WTC11 (cell line): ENCODE measurements around the gene LAPTM5. TPM values are rescaled to one million over a fixed set of nuclear protein-coding genes. Genes with fewer than 3 reads are reported as not detected.

Source experiments
- ATAC-seq: fragments of 200-7000 bp; cut with Tn5 transposase; 2 replicates; pipeline ENCODE4 v1.10.0; 2021; ENCODE audit warnings: mild to moderate bottlenecking, moderate library complexity
- CTCF ChIA-PET: fragments of 300-600 bp; sonication (Branson Sonifier 250); formaldehyde crosslinking; loops from one replicate; lab custom pipeline; 2021; ENCODE audit warnings: antibody characterized with exemption; lab: Charles Lee
- POLR2A ChIA-PET: fragments of 350-600 bp; sonication (Branson Sonifier 250); formaldehyde crosslinking; loops from one replicate; lab custom pipeline; 2021; ENCODE audit warnings: antibody characterized with exemption; lab: Charles Lee
- DNase-seq: peaks from one replicate; pipeline ENCODE4 v3.0.0; 2021; ENCODE audit warnings: low spot score
- H3K27ac Mint-ChIP-seq: 2 replicates; pipeline ENCODE4 v1.8.0; 2021; ENCODE audit warnings: mixed read lengths
- H3K27me3 Mint-ChIP-seq: 2 replicates; pipeline ENCODE4 v1.8.0; 2021; ENCODE audit warnings: low read depth, mild to moderate bottlenecking, moderate library complexity, mixed read lengths
- H3K36me3 Mint-ChIP-seq: 2 replicates; pipeline ENCODE4 v1.8.0; 2021; ENCODE audit warnings: mixed read lengths
- H3K4me1 Mint-ChIP-seq: 2 replicates; pipeline ENCODE4 v1.8.0; 2022; ENCODE audit warnings: mixed read lengths
- H3K4me3 Mint-ChIP-seq: 2 replicates; pipeline ENCODE4 v1.8.0; 2021; ENCODE audit warnings: mild to moderate bottlenecking, moderate library complexity, mixed read lengths
- H3K9me3 Mint-ChIP-seq: 2 replicates; pipeline ENCODE4 v1.8.0; 2021; ENCODE audit warnings: mixed read lengths
- AR ChIP-seq: fragments of 250-450 bp; sonication (Bioruptor Pico); IDR thresholded peaks from 2 replicates; pipeline ENCODE4 v1.9.0; 2021; ENCODE audit warnings: mild to moderate bottlenecking
- CBFB ChIP-seq: sonication (generic); formaldehyde crosslinking; IDR thresholded peaks from 2 replicates; pipeline ENCODE4 v1.8.1; 2022; ENCODE audit warnings: mild to moderate bottlenecking, low read depth, missing genetic modification reagents
- E2F4 ChIP-seq: sonication (generic); formaldehyde crosslinking; IDR thresholded peaks from 2 replicates; pipeline ENCODE4 v1.8.1; 2022; ENCODE audit warnings: low read depth, mild to moderate bottlenecking, moderate library complexity, missing genetic modification reagents, borderline replicate concordance
- ESRRA ChIP-seq: sonication (generic); formaldehyde crosslinking; IDR thresholded peaks from 2 replicates; pipeline ENCODE4 v1.8.1; 2022; ENCODE audit warnings: mild to moderate bottlenecking, missing genetic modification reagents, borderline replicate concordance
- FOXP1 ChIP-seq: sonication (generic); formaldehyde crosslinking; IDR thresholded peaks from 2 replicates; pipeline ENCODE4 v1.8.0; 2022; ENCODE audit warnings: missing genetic modification reagents, mild to moderate bottlenecking, moderate library complexity, borderline replicate concordance
- NFE2L1 ChIP-seq: sonication (generic); formaldehyde crosslinking; IDR thresholded peaks from 2 replicates; pipeline ENCODE4 v1.8.1; 2023; ENCODE audit warnings: missing genetic modification reagents
- RELA ChIP-seq: sonication (generic); formaldehyde crosslinking; IDR thresholded peaks from 2 replicates; pipeline ENCODE4 v1.8.1; 2022; ENCODE audit warnings: missing genetic modification reagents, mild to moderate bottlenecking, borderline replicate concordance
- SP1 ChIP-seq: sonication (generic); formaldehyde crosslinking; conservative IDR thresholded peaks from 2 replicates; pipeline ENCODE4 v1.8.1; 2022; ENCODE audit warnings: missing genetic modification reagents
- ZNF138 ChIP-seq: sonication (generic); formaldehyde crosslinking; conservative IDR thresholded peaks from 2 replicates; pipeline ENCODE4 v1.8.1; 2022; ENCODE audit warnings: mild to moderate bottlenecking, moderate library complexity, missing genetic modification reagents
- ZNF232 ChIP-seq: sonication (generic); formaldehyde crosslinking; IDR thresholded peaks from 2 replicates; pipeline ENCODE4 v1.8.0; 2022; ENCODE audit warnings: mild to moderate bottlenecking, missing genetic modification reagents
- ZNF263 ChIP-seq: sonication (generic); formaldehyde crosslinking; IDR thresholded peaks from 2 replicates; pipeline ENCODE4 v1.8.1; 2022; ENCODE audit warnings: low read depth, mild to moderate bottlenecking, moderate library complexity, missing genetic modification reagents
- total RNA-seq: library from RNA; stranded (reverse); gene quantifications from 3 replicates; pipeline ENCODE4 v1.2.3, GENCODE V29; 2021
- TF ChIP-seq, protein P1 (sequence below): sonication (generic); formaldehyde crosslinking; conservative IDR thresholded peaks from 2 replicates; pipeline ENCODE4 v1.8.1; 2023; ENCODE audit warnings: mild to moderate bottlenecking, low read depth, missing genetic modification reagents, moderate library complexity
- TF ChIP-seq, protein P2 (sequence below): sonication (generic); formaldehyde crosslinking; conservative IDR thresholded peaks from 2 replicates; pipeline ENCODE4 v1.8.1; 2022; ENCODE audit warnings: mild to moderate bottlenecking, missing genetic modification reagents
- TF ChIP-seq, protein P3 (sequence below): sonication (generic); formaldehyde crosslinking; IDR thresholded peaks from 2 replicates; pipeline ENCODE4 v1.8.1; 2023; ENCODE audit warnings: mild to moderate bottlenecking, missing genetic modification reagents, moderate library complexity
- TF ChIP-seq, protein P4 (sequence below): sonication (generic); formaldehyde crosslinking; IDR thresholded peaks from 2 replicates; pipeline ENCODE4 v1.8.0; 2022; ENCODE audit warnings: mild to moderate bottlenecking, missing genetic modification reagents

LAPTM5 gene
- total RNA-seq, 1 experiment from 2014 or later = 1.3 TPM

DNA sequence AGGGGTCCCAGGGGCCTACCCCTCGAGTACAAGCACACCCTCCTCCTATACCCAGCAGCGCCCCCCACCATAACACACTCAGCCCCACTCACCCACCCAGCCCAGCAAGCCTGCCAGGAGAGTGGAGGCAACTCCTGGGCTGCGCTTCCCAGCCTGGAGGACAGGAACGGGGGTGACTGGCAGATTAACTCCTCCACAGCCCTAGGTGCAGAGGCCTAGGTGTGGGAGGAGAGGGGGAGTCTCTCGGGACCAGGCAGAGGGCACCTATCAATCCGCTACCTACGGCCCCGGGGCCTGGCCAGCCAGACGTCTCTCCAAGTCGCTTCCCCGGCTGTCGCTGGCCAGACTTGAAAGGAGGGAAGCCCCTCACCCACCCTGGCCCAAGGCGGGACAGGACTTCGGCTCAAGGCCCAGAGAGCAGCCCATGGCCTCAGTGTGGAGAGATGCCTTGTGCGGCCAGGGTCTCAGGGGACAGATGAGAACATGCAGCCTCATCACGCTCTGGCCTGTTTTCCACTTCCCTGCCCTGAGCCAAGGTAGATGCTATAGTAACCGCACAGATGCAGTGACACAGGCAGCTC lies 59.1 kb downstream of the LAPTM5 start (continued):
- TF ChIP-seq, protein P1, sequence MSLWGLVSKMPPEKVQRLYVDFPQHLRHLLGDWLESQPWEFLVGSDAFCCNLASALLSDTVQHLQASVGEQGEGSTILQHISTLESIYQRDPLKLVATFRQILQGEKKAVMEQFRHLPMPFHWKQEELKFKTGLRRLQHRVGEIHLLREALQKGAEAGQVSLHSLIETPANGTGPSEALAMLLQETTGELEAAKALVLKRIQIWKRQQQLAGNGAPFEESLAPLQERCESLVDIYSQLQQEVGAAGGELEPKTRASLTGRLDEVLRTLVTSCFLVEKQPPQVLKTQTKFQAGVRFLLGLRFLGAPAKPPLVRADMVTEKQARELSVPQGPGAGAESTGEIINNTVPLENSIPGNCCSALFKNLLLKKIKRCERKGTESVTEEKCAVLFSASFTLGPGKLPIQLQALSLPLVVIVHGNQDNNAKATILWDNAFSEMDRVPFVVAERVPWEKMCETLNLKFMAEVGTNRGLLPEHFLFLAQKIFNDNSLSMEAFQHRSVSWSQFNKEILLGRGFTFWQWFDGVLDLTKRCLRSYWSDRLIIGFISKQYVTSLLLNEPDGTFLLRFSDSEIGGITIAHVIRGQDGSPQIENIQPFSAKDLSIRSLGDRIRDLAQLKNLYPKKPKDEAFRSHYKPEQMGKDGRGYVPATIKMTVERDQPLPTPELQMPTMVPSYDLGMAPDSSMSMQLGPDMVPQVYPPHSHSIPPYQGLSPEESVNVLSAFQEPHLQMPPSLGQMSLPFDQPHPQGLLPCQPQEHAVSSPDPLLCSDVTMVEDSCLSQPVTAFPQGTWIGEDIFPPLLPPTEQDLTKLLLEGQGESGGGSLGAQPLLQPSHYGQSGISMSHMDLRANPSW (CRISPR knock-in tag) = no peak

GRCh38 chr1:30697571-30698376 lies 59.8 kb downstream of the LAPTM5 start:
- Mint-ChIP-seq H3K9me3 (no peaks in the 10 kb centered on the region), H3K27me3 (no peaks in the 10 kb centered on the region), H3K4me3 (no peak overlapping the region), H3K27ac (no peak overlapping the region), H3K36me3 (no peaks in the 10 kb centered on the region), H3K4me1 (peaks cover 12% of the 10 kb centered on the region)
- ATAC-seq (no peak), DNase-seq (no peak)
- TF ChIP-seq, protein P2, sequence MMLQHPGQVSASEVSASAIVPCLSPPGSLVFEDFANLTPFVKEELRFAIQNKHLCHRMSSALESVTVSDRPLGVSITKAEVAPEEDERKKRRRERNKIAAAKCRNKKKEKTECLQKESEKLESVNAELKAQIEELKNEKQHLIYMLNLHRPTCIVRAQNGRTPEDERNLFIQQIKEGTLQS (CRISPR knock-in tag) = no peak
- no peak for TF ChIP-seq RELA (CRISPR knock-in tag)
- TF ChIP-seq ZNF263 (CRISPR knock-in tag) = no peak
- no peak for TF ChIP-seq ESRRA (CRISPR knock-in tag)
- no peak for TF ChIP-seq ZNF232 (CRISPR knock-in tag)
- no peak for TF ChIP-seq FOXP1 (CRISPR knock-in tag)
- TF ChIP-seq, protein P3, sequence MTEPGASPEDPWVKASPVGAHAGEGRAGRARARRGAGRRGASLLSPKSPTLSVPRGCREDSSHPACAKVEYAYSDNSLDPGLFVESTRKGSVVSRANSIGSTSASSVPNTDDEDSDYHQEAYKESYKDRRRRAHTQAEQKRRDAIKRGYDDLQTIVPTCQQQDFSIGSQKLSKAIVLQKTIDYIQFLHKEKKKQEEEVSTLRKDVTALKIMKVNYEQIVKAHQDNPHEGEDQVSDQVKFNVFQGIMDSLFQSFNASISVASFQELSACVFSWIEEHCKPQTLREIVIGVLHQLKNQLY (CRISPR knock-in tag) = no peak
- no peak for TF ChIP-seq CBFB
- no peak for TF ChIP-seq SP1 (CRISPR knock-in tag)
- TF ChIP-seq AR = no peak
- no peak for TF ChIP-seq E2F4 (CRISPR knock-in tag)
- TF ChIP-seq ZNF138 = no peak
- TF ChIP-seq NFE2L1 (CRISPR knock-in tag) = no peak
- TF ChIP-seq, protein P4, sequence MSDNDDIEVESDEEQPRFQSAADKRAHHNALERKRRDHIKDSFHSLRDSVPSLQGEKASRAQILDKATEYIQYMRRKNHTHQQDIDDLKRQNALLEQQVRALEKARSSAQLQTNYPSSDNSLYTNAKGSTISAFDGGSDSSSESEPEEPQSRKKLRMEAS (CRISPR knock-in tag) = no peak
- CTCF ChIA-PET = interaction anchor here (1.0 to 1.9 kb wide), 4 partner anchors 10 to 318 kb away, joined by 3 to 10 read pairs (median 6); no protein-coding TSS in a partner anchor
- POLR2A ChIA-PET = no interaction called here
